ENCODE data around the gene POLR1H. TPM values are rescaled to one million over a fixed set of nuclear protein-coding genes. Genes with fewer than 3 reads are reported as not detected.
A peak's percentile ranks its signal among the peaks of the same experiment; 100 is the strongest.

POLR1H gene
- total RNA-seq, 3 donors from 2014 or later (not counting 1 experiment from before 2014, with no cell fraction given) = 21.0 to 36.2 (median 28.5) TPM

GRCh38 chr6:30103872-30104179 is 42.8 kb downstream of the POLR1H start:
- peaks cover 34 to 37% of the 10 kb centered on the region in 2 donors for H3K4me1 Mint-ChIP-seq
- peak overlapping the region; percentile 73 for H3K4me3 Mint-ChIP-seq
- H3K36me3 Mint-ChIP-seq = no peaks in the 10 kb centered on the region
- Histone ChIP-seq H3K27me3 (ENCODE audit: control insufficient read depth, insufficient read depth, low read length) (peaks cover 29% of the 10 kb centered on the region), H3K4me1 (ENCODE audit: control insufficient read depth, insufficient read depth, low read length) (peaks cover 38% of the 10 kb centered on the region), H3K27ac (ENCODE audit: low read length) (no peak overlapping the region), H3K9me3 (ENCODE audit: control insufficient read depth, insufficient read depth, low read length) (no peaks in the 10 kb centered on the region), H3K36me3 (ENCODE audit: control insufficient read depth, insufficient read depth, low read length) (no peaks in the 10 kb centered on the region), H3K4me3 (ENCODE audit: low read length) (no peak overlapping the region)
- H3K9me3 Mint-ChIP-seq = no peaks in the 10 kb centered on the region
- TF ChIP-seq, protein P1, sequence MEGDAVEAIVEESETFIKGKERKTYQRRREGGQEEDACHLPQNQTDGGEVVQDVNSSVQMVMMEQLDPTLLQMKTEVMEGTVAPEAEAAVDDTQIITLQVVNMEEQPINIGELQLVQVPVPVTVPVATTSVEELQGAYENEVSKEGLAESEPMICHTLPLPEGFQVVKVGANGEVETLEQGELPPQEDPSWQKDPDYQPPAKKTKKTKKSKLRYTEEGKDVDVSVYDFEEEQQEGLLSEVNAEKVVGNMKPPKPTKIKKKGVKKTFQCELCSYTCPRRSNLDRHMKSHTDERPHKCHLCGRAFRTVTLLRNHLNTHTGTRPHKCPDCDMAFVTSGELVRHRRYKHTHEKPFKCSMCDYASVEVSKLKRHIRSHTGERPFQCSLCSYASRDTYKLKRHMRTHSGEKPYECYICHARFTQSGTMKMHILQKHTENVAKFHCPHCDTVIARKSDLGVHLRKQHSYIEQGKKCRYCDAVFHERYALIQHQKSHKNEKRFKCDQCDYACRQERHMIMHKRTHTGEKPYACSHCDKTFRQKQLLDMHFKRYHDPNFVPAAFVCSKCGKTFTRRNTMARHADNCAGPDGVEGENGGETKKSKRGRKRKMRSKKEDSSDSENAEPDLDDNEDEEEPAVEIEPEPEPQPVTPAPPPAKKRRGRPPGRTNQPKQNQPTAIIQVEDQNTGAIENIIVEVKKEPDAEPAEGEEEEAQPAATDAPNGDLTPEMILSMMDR (IDR thresholded peaks at IDR 0.05) = no peak
- ATAC-seq (no peak), DNase-seq (no peak)
- H3K27ac Mint-ChIP-seq = no peak overlapping the region
- intact Hi-C loops (cut with micrococcal nuclease) = loop anchor here (1.0 to 5.0 kb wide), 3 partner anchors 27 to 293 kb away; no protein-coding TSS in a partner anchor
- peaks cover 44 to 54% of the 10 kb centered on the region in 2 donors for H3K27me3 Mint-ChIP-seq (ENCODE audit: low read depth in 2 of 2)
- 48% methylated on average over 3 of the region's 3 CpGs for WGBS (ENCODE audit: insufficient coverage)

- Histone ChIP-seq H3K4me1 (ENCODE audit: control insufficient read depth, insufficient read depth, low read length) (peaks cover 38% of the 10 kb centered on the region), H3K27me3 (ENCODE audit: control insufficient read depth, insufficient read depth, low read length) (peaks cover 25% of the 10 kb centered on the region), H3K36me3 (ENCODE audit: control insufficient read depth, insufficient read depth, low read length) (no peaks in the 10 kb centered on the region), H3K27ac (ENCODE audit: low read length) (no peak overlapping the region), H3K4me3 (ENCODE audit: low read length) (no peak overlapping the region), H3K9me3 (ENCODE audit: control insufficient read depth, insufficient read depth, low read length) (no peaks in the 10 kb centered on the region)
- H3K36me3 Mint-ChIP-seq = no peaks in the 10 kb centered on the region
- peaks cover 40 to 49% of the 10 kb centered on the region in 2 donors for H3K27me3 Mint-ChIP-seq (ENCODE audit: low read depth in 2 of 2)
- peaks cover 34 to 37% of the 10 kb centered on the region in 2 donors for H3K4me1 Mint-ChIP-seq
- TF ChIP-seq, protein P1 (IDR thresholded peaks at IDR 0.05) = no peak
- 89% methylated on average over 1 of the region's 2 CpGs for WGBS (ENCODE audit: insufficient coverage)
- no peak overlapping the region for H3K27ac Mint-ChIP-seq
- intact Hi-C loops (cut with micrococcal nuclease) = loop anchor here (5.0 kb wide), 1 partner anchor 293 kb away; no protein-coding TSS in a partner anchor
- DNase-seq = no peak
- no peak overlapping the region for H3K4me3 Mint-ChIP-seq
- no peak for ATAC-seq
- H3K9me3 Mint-ChIP-seq = no peaks in the 10 kb centered on the region
These were observed 43.6 kb downstream of the POLR1H start for GRCh38 chr6:30104661-30105060.

GRCh38 chr6:30111266-30111856 is 50.3 kb downstream of the POLR1H start:
- Mint-ChIP-seq H3K4me3 (no peak overlapping the region), H3K27ac (no peak overlapping the region), H3K27me3 (ENCODE audit: low read depth in 2 of 2) (peaks cover 43 to 67% of the 10 kb centered on the region in 2 donors), H3K4me1 (no peaks in the 10 kb centered on the region), H3K36me3 (no peaks in the 10 kb centered on the region), H3K9me3 (no peaks in the 10 kb centered on the region)
- Histone ChIP-seq H3K4me3 (ENCODE audit: low read length) (no peak overlapping the region), H3K27me3 (ENCODE audit: control insufficient read depth, insufficient read depth, low read length) (peaks cover 7% of the 10 kb centered on the region), H3K27ac (ENCODE audit: low read length) (no peak overlapping the region), H3K4me1 (ENCODE audit: control insufficient read depth, insufficient read depth, low read length) (no peaks in the 10 kb centered on the region), H3K36me3 (ENCODE audit: control insufficient read depth, insufficient read depth, low read length) (no peaks in the 10 kb centered on the region), H3K9me3 (ENCODE audit: control insufficient read depth, insufficient read depth, low read length) (no peaks in the 10 kb centered on the region)
- ATAC-seq (no peak), DNase-seq (no peak)
- TF ChIP-seq, protein P1 (IDR thresholded peaks at IDR 0.05) = no peak
- intact Hi-C loops (cut with micrococcal nuclease) = no loop called here
- WGBS (ENCODE audit: insufficient coverage) = 57% methylated on average over 27 of the region's 27 CpGs

All from natural killer cell (primary cell).